K562 (cell line): ENCODE measurements around the gene DHX29. TPM values are rescaled to one million over a fixed set of nuclear protein-coding genes. Genes with fewer than 3 reads are reported as not detected.

Experiments
- DDX20 ChIP-seq: fragments of 450-650 bp; IDR thresholded peaks from 2 replicates; pipeline ENCODE4 v1.6.1; 2016; ENCODE audit warnings: missing genetic modification characterization, low read depth, mild to moderate bottlenecking, missing compliant biosample characterization, moderate library complexity
- NCOA1 ChIP-seq: fragments of 450-650 bp; IDR thresholded peaks from 2 replicates; pipeline ENCODE4 v1.6.1; 2016; ENCODE audit warnings: low read depth
- NCOA6 ChIP-seq: fragments of 450-650 bp; IDR thresholded peaks from 2 replicates; pipeline ENCODE4 v1.6.1; 2017; ENCODE audit warnings: mild to moderate bottlenecking
- RBM17 ChIP-seq: fragments of 200-400 bp; formaldehyde crosslinking; IDR thresholded peaks from 2 replicates; pipeline ENCODE4 v1.6.1; 2017; ENCODE audit warnings: low read depth, mild to moderate bottlenecking, low read length, borderline replicate concordance
- SMARCC2 ChIP-seq: fragments of 450-650 bp; IDR thresholded peaks from 2 replicates; pipeline ENCODE4 v1.6.1; 2017; ENCODE audit warnings: antibody characterized with exemption, moderate library complexity, mild to moderate bottlenecking, low read depth
- ZNF274 ChIP-seq: IDR thresholded peaks from 2 replicates; pipeline ENCODE4 v1.6.1; 2011; ENCODE audit warnings: low read depth, mild to moderate bottlenecking, low read length, moderate library complexity, borderline replicate concordance
- ZNF398 ChIP-seq: fragments of 250-450 bp; sonication (Bioruptor Pico); IDR thresholded peaks from 2 replicates; pipeline ENCODE4 v1.8.0; 2021; ENCODE audit warnings: moderate library complexity, mild to moderate bottlenecking, inconsistent platforms
- polyA plus RNA-seq, 8 experiments: library from polyadenylated mRNA; depleted of rRNA in 4 of 8; stranded (reverse) in 5 of 8; unstranded in 3 of 8; fragments of >200 nt; fragmentation: Nextera tagmentation in 2 of 8; fragmentation: Illumina TruSeq in 1 of 8; extraction: Ambion mirVana in 2 of 8; extraction: Trizol in 1 of 8; gene quantifications; 2 replicates each; pipeline versions ENCODE4 v1.2.1 to v1.2.3, GENCODE V29; 2011 to 2014; ENCODE audit warnings: inconsistent platforms in 1 of 8, missing spikeins in 1 of 8
- total RNA-seq, 7 experiments: library from RNA; depleted of rRNA in 6 of 7; stranded (reverse); fragments of >200 nt in 6 of 7; fragmentation: Illumina TruSeq in 2 of 7; extraction: Trizol in 2 of 7; gene quantifications; 2 replicates each; pipeline versions ENCODE4 v1.2.1 to v1.2.3, GENCODE V29; 2011 to 2021; ENCODE audit warnings: low replicate concordance in 1 of 7
- TF ChIP-seq, protein P1 (sequence below), 2 experiments: fragments of 450-650 bp; IDR thresholded peaks; 2 replicates each; pipeline ENCODE4 v1.6.1; 2016
- TF ChIP-seq, protein P2 (sequence below), 3 experiments: IDR thresholded peaks in 2 of 3; conservative IDR thresholded peaks in 1 of 3; 2 replicates each; pipeline ENCODE4 v1.5.1; 2011 to 2012; ENCODE audit warnings: low read length in 3 of 3, mild to moderate bottlenecking in 3 of 3, control low read depth in 2 of 3, improper control_type of control experiment in 1 of 3, inconsistent platforms in 1 of 3, low read depth in 1 of 3, mixed read lengths in 1 of 3, moderate library complexity in 1 of 3; ENCODE audit not compliant: insufficient read depth in 2 of 3

Gene DHX29
- total and polyA plus RNA-seq, 9 of the 15 experiments (the other 6 are each of a cell fraction or from before 2014, with no cell fraction given) = 7.5 to 42.1 (median 25.0) TPM

GRCh38 chr5:55308254-55308836 lies 851 bp upstream of the DHX29 start (continued):
- TF ChIP-seq ZNF398 (CRISPR knock-in tag) (no peak), SMARCC2 (no peak), RBM17 (no peak), NCOA6 (peak; percentile 59), ZNF274 (no peak), DDX20 (tag) (no peak), NCOA1 (no peak)
- TF ChIP-seq, protein P1, sequence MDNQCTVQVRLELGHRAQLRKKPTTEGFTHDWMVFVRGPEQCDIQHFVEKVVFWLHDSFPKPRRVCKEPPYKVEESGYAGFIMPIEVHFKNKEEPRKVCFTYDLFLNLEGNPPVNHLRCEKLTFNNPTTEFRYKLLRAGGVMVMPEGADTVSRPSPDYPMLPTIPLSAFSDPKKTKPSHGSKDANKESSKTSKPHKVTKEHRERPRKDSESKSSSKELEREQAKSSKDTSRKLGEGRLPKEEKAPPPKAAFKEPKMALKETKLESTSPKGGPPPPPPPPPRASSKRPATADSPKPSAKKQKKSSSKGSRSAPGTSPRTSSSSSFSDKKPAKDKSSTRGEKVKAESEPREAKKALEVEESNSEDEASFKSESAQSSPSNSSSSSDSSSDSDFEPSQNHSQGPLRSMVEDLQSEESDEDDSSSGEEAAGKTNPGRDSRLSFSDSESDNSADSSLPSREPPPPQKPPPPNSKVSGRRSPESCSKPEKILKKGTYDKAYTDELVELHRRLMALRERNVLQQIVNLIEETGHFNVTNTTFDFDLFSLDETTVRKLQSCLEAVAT (IDR thresholded peaks at IDR 0.05) = peak in 1 of 2 experiments; percentile 87; a peak in 2 of 4 replicates
- TF ChIP-seq, protein P2, sequence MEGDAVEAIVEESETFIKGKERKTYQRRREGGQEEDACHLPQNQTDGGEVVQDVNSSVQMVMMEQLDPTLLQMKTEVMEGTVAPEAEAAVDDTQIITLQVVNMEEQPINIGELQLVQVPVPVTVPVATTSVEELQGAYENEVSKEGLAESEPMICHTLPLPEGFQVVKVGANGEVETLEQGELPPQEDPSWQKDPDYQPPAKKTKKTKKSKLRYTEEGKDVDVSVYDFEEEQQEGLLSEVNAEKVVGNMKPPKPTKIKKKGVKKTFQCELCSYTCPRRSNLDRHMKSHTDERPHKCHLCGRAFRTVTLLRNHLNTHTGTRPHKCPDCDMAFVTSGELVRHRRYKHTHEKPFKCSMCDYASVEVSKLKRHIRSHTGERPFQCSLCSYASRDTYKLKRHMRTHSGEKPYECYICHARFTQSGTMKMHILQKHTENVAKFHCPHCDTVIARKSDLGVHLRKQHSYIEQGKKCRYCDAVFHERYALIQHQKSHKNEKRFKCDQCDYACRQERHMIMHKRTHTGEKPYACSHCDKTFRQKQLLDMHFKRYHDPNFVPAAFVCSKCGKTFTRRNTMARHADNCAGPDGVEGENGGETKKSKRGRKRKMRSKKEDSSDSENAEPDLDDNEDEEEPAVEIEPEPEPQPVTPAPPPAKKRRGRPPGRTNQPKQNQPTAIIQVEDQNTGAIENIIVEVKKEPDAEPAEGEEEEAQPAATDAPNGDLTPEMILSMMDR (IDR thresholded peaks at IDR 0.05 in 2 of 3, conservative IDR thresholded peaks at IDR 0.05 in 1 of 3; ENCODE audit: insufficient read depth in 2 of 3, low read depth in 1 of 3, low read length in 3 of 3) = peak in 1 of 3 experiments; percentile 10; a peak in 1 of 6 replicates
